PC-3 (cell line): ENCODE results near the gene SEMA4B. TPM values are rescaled to one million over a fixed set of nuclear protein-coding genes. Genes with fewer than 3 reads are reported as not detected.
A peak's percentile ranks its signal among the peaks of the same experiment; 100 is the strongest.
"Not testable (repeated sequence)": the region's sequence is repeated elsewhere in the genome, so short reads cannot be mapped to it uniquely, and the experiment has no call there.

Source experiments
- ATAC-seq: fragments of 200-7000 bp; cut with Tn5 transposase; 2 replicates; pipeline ENCODE4 v1.9.1; 2020; ENCODE audit warnings: mild to moderate bottlenecking, moderate library complexity
- BruUV-seq: library from RNA; stranded (reverse); fragments of 400-500 nt; replicated peaks from 2 replicates; lab custom pipeline; 2021; lab: Mats Ljungman, UMichigan
- CTCF ChIA-PET: fragments of 300-600 bp; sonication (Branson Sonifier 250); formaldehyde crosslinking; loops from one replicate; lab custom pipeline; 2022; ENCODE audit warnings: antibody characterized with exemption; lab: Charles Lee
- POLR2A ChIA-PET: fragments of 300-600 bp; sonication (Branson Sonifier 250); formaldehyde crosslinking; loops from one replicate; lab custom pipeline; 2022; ENCODE audit warnings: antibody characterized with exemption; ENCODE audit not compliant: unreplicated experiment; lab: Charles Lee
- DNase-seq: peaks from one replicate; pipeline ENCODE4 v3.0.0-alpha.2; 2015
- H2AFZ ChIP-seq: fragments of 300-600 bp; sonication (generic); 2 replicates; pipeline ENCODE4 v1.6.0; 2016; ENCODE audit warnings: antibody characterized with exemption, low read length
- H3F3A ChIP-seq: fragments of 300-600 bp; sonication (generic); one replicate; pipeline ENCODE4 v1.6.0; 2017; ENCODE audit warnings: antibody characterized with exemption, low read length, control low read depth, mild to moderate bottlenecking; ENCODE audit not compliant: unreplicated experiment
- H3K27ac ChIP-seq: fragments of 300-600 bp; sonication (generic); 2 replicates; pipeline ENCODE4 v1.5.1; 2016; ENCODE audit warnings: mild to moderate bottlenecking, low read length
- H3K27me3 ChIP-seq: fragments of 300-600 bp; sonication (generic); 2 replicates; pipeline ENCODE4 v1.6.1; 2016; ENCODE audit warnings: low read length, mixed read lengths
- H3K36me3 ChIP-seq: fragments of 300-600 bp; sonication (generic); 2 replicates; pipeline ENCODE4 v1.6.1; 2016; ENCODE audit warnings: low read depth, mixed run types, low read length, mixed read lengths
- H3K4me1 ChIP-seq: fragments of 300-600 bp; sonication (generic); 2 replicates; pipeline ENCODE4 v1.5.1; 2016; ENCODE audit warnings: low read length; ENCODE audit not compliant: insufficient read depth
- H3K4me2 ChIP-seq: fragments of 300-600 bp; sonication (generic); 2 replicates; pipeline ENCODE4 v1.6.0; 2016; ENCODE audit warnings: low read length
- H3K4me3 ChIP-seq: fragments of 300-600 bp; sonication (generic); 2 replicates; pipeline ENCODE4 v1.5.1; 2016; ENCODE audit warnings: mild to moderate bottlenecking, low read length, mixed read lengths
- H3K79me2 ChIP-seq: fragments of 300-600 bp; sonication (generic); 2 replicates; pipeline ENCODE4 v1.6.1; 2017; ENCODE audit warnings: low read length, mixed read lengths
- H3K9ac ChIP-seq: fragments of 300-600 bp; sonication (generic); 2 replicates; pipeline ENCODE4 v1.6.0; 2016; ENCODE audit warnings: mild to moderate bottlenecking, low read length
- H3K9me2 ChIP-seq: fragments of 300-600 bp; sonication (generic); replicated peaks from 2 replicates; pipeline ENCODE4 v1.6.1; 2016; ENCODE audit warnings: mixed run types, low read length, mixed read lengths
- H3K9me3 ChIP-seq: fragments of 300-600 bp; sonication (generic); 2 replicates; pipeline ENCODE4 v1.6.1; 2016; ENCODE audit warnings: low read length, mixed read lengths
- H4K20me1 ChIP-seq: fragments of 300-600 bp; sonication (generic); 2 replicates; pipeline ENCODE4 v1.6.1; 2016; ENCODE audit warnings: low read length, mixed read lengths
- CTCF ChIP-seq: fragments of 300-600 bp; sonication (generic); conservative IDR thresholded peaks from 2 replicates; pipeline ENCODE4 v1.5.1; 2017; ENCODE audit warnings: antibody characterized with exemption, low read depth, mild to moderate bottlenecking, low read length
- EZH2 ChIP-seq: fragments of 300-600 bp; sonication (generic); IDR thresholded peaks from one replicate; pipeline ENCODE4 v1.6.1; 2017; ENCODE audit warnings: antibody characterized with exemption, mild to moderate bottlenecking, low read length; ENCODE audit not compliant: unreplicated experiment
- EZH2phosphoT487 ChIP-seq: fragments of 300-600 bp; sonication (generic); IDR thresholded peaks from 2 replicates; pipeline ENCODE4 v1.6.1; 2018; ENCODE audit warnings: mild to moderate bottlenecking, antibody characterized with exemption, low read length, borderline replicate concordance
- intact Hi-C: fragments of 100-400 bp; cut with micrococcal nuclease; formaldehyde crosslinking; loops from 2 replicates; pipeline ENCODE4 v1.9.0; 2023
- total RNA-seq: library from RNA; depleted of rRNA; stranded (reverse); fragments of >200 nt; gene quantifications from 2 replicates; pipeline ENCODE4 v1.2.3, GENCODE V29; 2014

SEMA4B gene
- total RNA-seq, 1 experiment from 2014 or later = 114 TPM

GRCh38 chr15:90259524-90259923 lies 58.4 kb downstream of the SEMA4B start:
- CTCF ChIA-PET = no interaction called here
- no peaks in the 10 kb centered on the region for H4K20me1 ChIP-seq
- ATAC-seq (no peak), DNase-seq (peak; percentile 18)
- H3K4me2 ChIP-seq = no peak overlapping the region
- intact Hi-C loops = no loop called here
- no peaks in the 10 kb centered on the region for H3K27me3 ChIP-seq
- H3K4me3 ChIP-seq = no peak overlapping the region
- POLR2A ChIA-PET = no interaction called here
- H3K9ac ChIP-seq = no peak overlapping the region
- H3K27ac ChIP-seq = peak overlapping the region; percentile 65
- no peaks in the 10 kb centered on the region for H3K9me2 ChIP-seq
- no peaks in the 10 kb centered on the region for H3K9me3 ChIP-seq
- H2AFZ ChIP-seq = no peak overlapping the region
- H3K4me1 ChIP-seq = peaks cover 25% of the 10 kb centered on the region
- TF ChIP-seq EZH2 (no peak), CTCF (no peak), EZH2phosphoT487 (no peak)
- 0 out of 2 replicates have a peak, but pooled peaks cover 6% of the 10 kb centered on the region for H3K79me2 ChIP-seq
- H3K36me3 ChIP-seq = no peaks in the 10 kb centered on the region
- H3F3A ChIP-seq = no peaks in the 10 kb centered on the region
- no TSS peak for BruUV-seq

GRCh38 chr15:90260731-90261130 lies 59.6 kb downstream of the SEMA4B start:
- BruUV-seq, DNase-seq: not testable (repeated sequence)

GRCh38 chr15:90261811-90262210 lies 60.7 kb downstream of the SEMA4B start:
- Histone ChIP-seq H3K9me3 (no peaks in the 10 kb centered on the region), H3K36me3 (no peaks in the 10 kb centered on the region), H3K79me2 (peaks cover 27% of the 10 kb centered on the region), H4K20me1 (peaks cover 7% of the 10 kb centered on the region), H3K27me3 (no peaks in the 10 kb centered on the region), H3K4me3 (no peak overlapping the region), H3K4me2 (peak overlapping the region; percentile 4; the same call in 1 of the 2 replicates), H3K9ac (peak overlapping the region; percentile 47), H2AFZ (no peak overlapping the region), H3K27ac (peak overlapping the region; percentile 80), H3F3A (no peaks in the 10 kb centered on the region), H3K4me1 (peaks cover 35% of the 10 kb centered on the region), H3K9me2 (no peaks in the 10 kb centered on the region)
- no peak for TF ChIP-seq CTCF
- TF ChIP-seq EZH2 = no peak
- TF ChIP-seq EZH2phosphoT487 = no peak
- DNase-seq (peak; percentile 78), ATAC-seq (no peak)
- POLR2A ChIA-PET = no interaction called here
- intact Hi-C loops = no loop called here
- CTCF ChIA-PET = no interaction called here
- BruUV-seq = no TSS peak

More at GRCh38 chr15:90260731-90261130, 59.6 kb downstream of the SEMA4B start:
- H2AFZ ChIP-seq, H4K20me1 ChIP-seq, H3K4me3 ChIP-seq, H3F3A ChIP-seq, H3K27me3 ChIP-seq, POLR2A ChIA-PET, H3K9me2 ChIP-seq, ATAC-seq, H3K4me2 ChIP-seq, H3K9me3 ChIP-seq, CTCF ChIA-PET, H3K36me3 ChIP-seq, H3K9ac ChIP-seq, H3K27ac ChIP-seq, intact Hi-C loops: not testable (repeated sequence)
- peaks cover 34% of the 10 kb centered on the region for H3K4me1 ChIP-seq
- peaks cover 16% of the 10 kb centered on the region for H3K79me2 ChIP-seq
